Loucy (cell line): ENCODE measurements around the gene ZNF543.

Experiments
- CTCF ChIP-seq: fragments of 200-600 bp; sonication (generic); conservative IDR thresholded peaks from 2 replicates; pipeline ENCODE4 v1.5.1; 2014; ENCODE audit warnings: mild to moderate bottlenecking, antibody characterized with exemption, low read length
- EZH2phosphoT487 ChIP-seq: fragments of 200-600 bp; IDR thresholded peaks from 2 replicates; pipeline ENCODE4 v1.6.1; 2018; ENCODE audit warnings: antibody characterized with exemption, mild to moderate bottlenecking, moderate library complexity, borderline replicate concordance

GRCh38 chr19:57280165-57280961 lies 39.9 kb upstream of the ZNF543 start, which contains the start of gene ZNF460:
- TF ChIP-seq CTCF (no peak; the same call in 1 of the 2 replicates), EZH2phosphoT487 (no peak)
